NCI-H2107 (cell line): Measurements from ENCODE around the gene KCNMA1.
"Not testable (repeated sequence)": the region's sequence is repeated elsewhere in the genome, so short reads cannot be mapped to it uniquely, and the experiment has no call there.

Experiments
- DNase-seq: peaks from one replicate; lab custom pipeline; 2025; lab: John Stamatoyannopoulos, UW

Gene KCNMA1

GRCh38 chr10:77581738-77582137, 55.9 kb downstream of the KCNMA1 start:
- no peak for DNase-seq

GRCh38 chr10:77580482-77580881, 57.1 kb downstream of the KCNMA1 start:
- DNase-seq: no peak

- no peak for DNase-seq
These were observed 58.9 kb downstream of the KCNMA1 start for GRCh38 chr10:77578583-77579227.

- DNase-seq: no peak
These were observed 59.9 kb downstream of the KCNMA1 start for GRCh38 chr10:77577666-77578229.

- no peak for DNase-seq
These were observed 61.1 kb downstream of the KCNMA1 start for GRCh38 chr10:77576444-77577032.

GRCh38 chr10:77576007-77576367, 61.6 kb downstream of the KCNMA1 start:
- no peak for DNase-seq

GRCh38 chr10:77575271-77576006, 62.2 kb downstream of the KCNMA1 start:
- no peak for DNase-seq

GRCh38 chr10:77574438-77574837, 63.2 kb downstream of the KCNMA1 start:
- no peak for DNase-seq

GRCh38 chr10:77572520-77572919, 65.1 kb downstream of the KCNMA1 start:
- DNase-seq: not testable (repeated sequence)

GRCh38 chr10:77571490-77571889, 66.1 kb downstream of the KCNMA1 start:
- DNase-seq: no peak

GRCh38 chr10:77566914-77567566, 70.6 kb downstream of the KCNMA1 start:
- DNase-seq: no peak

GRCh38 chr10:77566236-77566635, 71.4 kb downstream of the KCNMA1 start:
- DNase-seq: no peak

- no peak for DNase-seq
These were observed 72.0 kb downstream of the KCNMA1 start for GRCh38 chr10:77565590-77566023.

- no peak for DNase-seq
These were observed 72.6 kb downstream of the KCNMA1 start for GRCh38 chr10:77564731-77565589.

GRCh38 chr10:77563638-77564270, 73.9 kb downstream of the KCNMA1 start:
- DNase-seq: no peak

- DNase-seq: no peak
These were observed 74.9 kb downstream of the KCNMA1 start for GRCh38 chr10:77562742-77563141.

- no peak for DNase-seq
These were observed 75.6 kb downstream of the KCNMA1 start for GRCh38 chr10:77561991-77562390.

- DNase-seq: no peak
These were observed 77.1 kb downstream of the KCNMA1 start for GRCh38 chr10:77560471-77560870.

GRCh38 chr10:77560052-77560451, 77.6 kb downstream of the KCNMA1 start:
- DNase-seq: no peak

GRCh38 chr10:77556990-77557601, 80.5 kb downstream of the KCNMA1 start:
- DNase-seq: no peak
